Fibroblast of the aortic adventitia (primary cell): ENCODE data around the gene VIPR2. TPM values are rescaled to one million over a fixed set of nuclear protein-coding genes. Genes with fewer than 3 reads are reported as not detected.
"Not testable (repeated sequence)": the region's sequence is repeated elsewhere in the genome, so short reads cannot be mapped to it uniquely, and the experiment has no call there.

Experiments
- DNase-seq: peaks from one replicate; pipeline ENCODE4 v3.0.0-alpha.2; 2010; ENCODE audit warnings: low read depth
- H3K4me3 ChIP-seq: 2 replicates; pipeline ENCODE4 v1.5.1; 2011; ENCODE audit warnings: low read depth, mild to moderate bottlenecking, control low read depth, low read length, moderate library complexity
- total RNA-seq: library from RNA; depleted of rRNA; stranded (reverse); fragments of >200 nt; gene quantifications from 2 replicates; pipeline ENCODE4 v1.2.3, GENCODE V29; 2012; ENCODE audit warnings: low replicate concordance
- TF ChIP-seq, protein P1 (sequence below): IDR thresholded peaks from 2 replicates; pipeline ENCODE4 v1.5.1; 2011; ENCODE audit warnings: mild to moderate bottlenecking, low read length, control low read depth, inconsistent platforms; ENCODE audit not compliant: insufficient read depth

The VIPR2 gene
- total RNA-seq, 1 donor, result not detected

DNA sequence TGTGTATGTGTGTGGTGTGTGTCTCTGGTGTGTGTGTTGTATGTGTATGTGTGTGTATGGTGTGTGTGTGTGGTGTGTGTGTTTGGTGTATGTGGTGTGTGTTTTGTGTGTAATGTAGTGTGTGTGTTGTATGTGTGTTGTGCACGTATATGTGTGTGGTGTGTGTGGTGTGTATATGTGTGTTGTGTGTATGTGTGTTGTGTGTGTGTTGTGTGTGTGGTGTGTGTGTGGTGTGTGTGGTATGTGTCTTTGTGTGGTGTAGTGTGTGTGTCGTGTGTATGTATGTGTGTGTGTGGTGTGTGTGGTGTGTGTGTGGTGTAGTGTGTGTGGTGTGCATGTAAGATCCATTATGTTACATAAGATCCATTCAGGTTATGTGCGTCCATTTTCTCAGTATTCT, 21.9 kb upstream of the VIPR2 start:
- H3K4me3 ChIP-seq, result no peak overlapping the region
- DNase-seq, result no peak
- TF ChIP-seq, protein P1, sequence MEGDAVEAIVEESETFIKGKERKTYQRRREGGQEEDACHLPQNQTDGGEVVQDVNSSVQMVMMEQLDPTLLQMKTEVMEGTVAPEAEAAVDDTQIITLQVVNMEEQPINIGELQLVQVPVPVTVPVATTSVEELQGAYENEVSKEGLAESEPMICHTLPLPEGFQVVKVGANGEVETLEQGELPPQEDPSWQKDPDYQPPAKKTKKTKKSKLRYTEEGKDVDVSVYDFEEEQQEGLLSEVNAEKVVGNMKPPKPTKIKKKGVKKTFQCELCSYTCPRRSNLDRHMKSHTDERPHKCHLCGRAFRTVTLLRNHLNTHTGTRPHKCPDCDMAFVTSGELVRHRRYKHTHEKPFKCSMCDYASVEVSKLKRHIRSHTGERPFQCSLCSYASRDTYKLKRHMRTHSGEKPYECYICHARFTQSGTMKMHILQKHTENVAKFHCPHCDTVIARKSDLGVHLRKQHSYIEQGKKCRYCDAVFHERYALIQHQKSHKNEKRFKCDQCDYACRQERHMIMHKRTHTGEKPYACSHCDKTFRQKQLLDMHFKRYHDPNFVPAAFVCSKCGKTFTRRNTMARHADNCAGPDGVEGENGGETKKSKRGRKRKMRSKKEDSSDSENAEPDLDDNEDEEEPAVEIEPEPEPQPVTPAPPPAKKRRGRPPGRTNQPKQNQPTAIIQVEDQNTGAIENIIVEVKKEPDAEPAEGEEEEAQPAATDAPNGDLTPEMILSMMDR, result no peak

DNA sequence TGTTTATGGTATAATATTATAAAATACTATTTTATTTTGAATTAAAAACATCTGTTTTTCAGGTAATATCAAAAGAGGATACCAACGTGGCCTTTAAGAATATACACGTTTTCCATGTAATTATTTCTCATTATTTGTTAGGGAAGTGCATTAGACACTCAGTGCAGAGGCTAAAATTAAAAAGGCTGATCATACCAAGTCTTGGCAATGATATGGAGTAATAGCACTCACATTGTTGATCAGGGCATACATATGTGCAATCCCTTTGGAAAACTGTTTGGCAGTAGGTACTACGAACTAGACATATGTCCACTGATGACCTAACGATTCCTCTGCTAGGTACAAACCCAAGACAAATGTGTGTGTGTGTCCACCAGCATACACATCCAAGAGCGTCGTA, 20.7 kb upstream of the VIPR2 start:
- DNase-seq, result no peak
- no peak overlapping the region for H3K4me3 ChIP-seq
- TF ChIP-seq, protein P1, result no peak

DNA sequence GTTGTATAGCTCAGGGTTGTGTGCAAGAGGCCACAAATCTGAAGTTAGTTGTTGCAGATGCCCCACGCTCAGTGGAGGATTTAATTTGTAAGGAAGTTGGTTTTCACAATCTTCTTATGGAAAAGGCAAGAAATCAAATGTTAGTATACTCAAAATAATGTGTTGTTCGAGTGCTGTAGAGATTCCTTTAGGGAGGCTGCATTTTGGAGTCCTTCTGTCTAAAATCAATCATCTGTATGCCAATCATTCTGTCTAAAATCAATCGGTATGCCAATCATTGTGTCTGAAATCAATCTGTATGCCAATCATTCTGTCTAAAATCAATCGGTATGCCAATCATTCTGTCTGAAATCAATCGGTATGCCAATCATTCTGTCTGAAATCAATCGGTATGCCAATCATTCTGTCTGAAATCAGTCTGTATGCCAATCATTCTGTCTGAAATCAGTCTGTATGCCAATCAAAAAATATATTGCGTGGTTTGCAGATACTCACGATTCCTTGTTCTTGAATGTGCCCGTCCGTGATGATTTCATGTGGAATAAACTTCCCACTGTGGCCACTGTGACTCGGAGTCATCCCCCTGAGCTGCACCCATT, 19.1 kb upstream of the VIPR2 start:
- H3K4me3 ChIP-seq, DNase-seq: not testable (repeated sequence)

DNA sequence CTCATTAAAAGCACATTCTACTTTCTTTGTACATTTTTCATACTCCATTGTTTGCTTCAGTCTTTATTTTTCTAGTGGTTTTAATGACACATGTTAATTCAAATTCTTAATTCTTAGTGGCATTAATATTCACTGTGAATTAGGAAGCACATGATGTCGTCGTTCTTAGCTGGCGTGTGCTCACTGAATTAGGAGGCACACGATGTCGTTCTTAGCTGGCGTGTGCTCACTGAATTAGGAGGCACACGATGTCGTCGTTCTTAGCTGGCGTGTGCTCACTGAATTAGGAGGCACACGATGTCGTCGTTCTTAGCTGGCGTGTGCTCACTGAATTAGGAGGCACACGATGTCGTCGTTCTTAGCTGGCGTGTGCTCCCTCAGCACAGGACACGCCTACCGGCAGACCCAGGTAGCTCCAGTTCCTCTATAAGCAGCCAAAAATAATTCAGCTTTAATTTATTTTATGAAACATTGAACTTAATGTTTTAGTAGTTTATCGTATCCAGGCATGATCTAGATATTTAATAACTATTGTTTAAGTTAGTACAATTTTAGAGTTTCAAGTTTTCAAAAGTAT, 17.5 kb upstream of the VIPR2 start:
- DNase-seq, H3K4me3 ChIP-seq: not testable (repeated sequence)

DNA sequence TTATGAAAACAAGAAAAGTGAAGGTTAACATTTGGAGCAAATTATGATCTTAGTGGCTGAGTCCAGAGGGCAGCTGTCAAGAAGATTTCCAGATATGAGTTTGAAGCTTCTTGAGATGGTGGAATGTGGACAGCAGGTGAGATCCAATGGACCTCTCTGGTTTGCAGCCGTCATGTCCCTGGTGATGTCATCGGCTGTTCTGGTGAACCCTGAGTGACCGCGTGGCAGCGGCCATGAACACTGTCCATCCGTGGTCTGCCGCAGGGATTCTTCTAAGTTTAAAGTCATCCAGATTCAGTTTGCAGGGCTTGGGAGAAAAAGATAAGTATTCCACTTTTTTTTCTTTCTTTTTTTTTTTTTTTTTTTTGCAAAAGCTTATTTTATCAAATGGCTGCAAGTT, 15.8 kb upstream of the VIPR2 start:
- no peak for DNase-seq
- TF ChIP-seq, protein P1, result no peak
- H3K4me3 ChIP-seq, result no peak overlapping the region

DNA sequence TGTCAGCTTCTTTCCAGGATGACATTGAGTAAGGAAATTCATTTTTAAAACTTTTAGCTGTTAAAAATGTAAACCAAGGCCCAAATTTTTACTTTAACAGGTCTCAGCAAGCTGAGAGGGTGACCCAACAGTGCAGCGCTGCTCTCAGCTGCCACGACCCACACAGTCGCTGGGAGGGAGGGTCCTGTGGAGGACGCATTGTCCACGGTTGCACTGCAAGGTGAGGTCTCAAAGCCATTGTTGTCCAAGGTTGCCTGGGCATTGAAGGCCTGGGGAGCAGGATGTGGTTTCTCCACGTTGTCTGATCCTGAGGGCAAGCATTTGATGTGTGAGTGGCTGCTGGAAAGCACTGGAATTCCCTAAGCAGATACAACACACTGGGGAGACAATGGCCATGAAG, 15.1 kb upstream of the VIPR2 start:
- no peak overlapping the region for H3K4me3 ChIP-seq
- TF ChIP-seq, protein P1, result no peak
- no peak for DNase-seq

DNA sequence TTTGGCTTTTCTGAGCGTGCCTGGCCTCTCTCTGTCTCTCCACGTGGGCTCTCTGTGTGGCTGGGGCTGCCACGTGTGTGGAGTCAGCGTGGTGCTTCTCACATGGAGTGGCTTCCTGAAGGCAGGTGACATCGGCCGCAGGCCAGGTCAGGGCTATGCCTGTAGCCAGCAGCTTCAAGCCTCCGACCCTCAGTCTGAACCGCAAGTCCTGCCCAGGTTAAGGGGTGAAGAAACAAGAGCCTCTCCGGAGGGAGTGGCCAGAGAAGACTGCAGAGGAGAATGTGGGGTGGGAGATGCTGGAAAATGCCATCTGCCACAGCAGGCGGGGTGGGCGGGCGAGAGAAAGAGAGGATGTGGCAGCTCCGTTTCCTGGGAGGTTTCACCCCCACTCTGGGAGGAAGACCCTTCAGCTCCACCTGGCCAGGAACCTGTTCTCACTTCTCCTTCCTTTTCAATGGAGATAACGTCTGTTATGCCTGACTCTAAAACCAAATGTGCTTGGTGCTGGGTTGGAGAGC, 14.3 kb upstream of the VIPR2 start:
- TF ChIP-seq, protein P1, result no peak
- no peak for DNase-seq

More for the DNA sequence above, 14.3 kb upstream of the VIPR2 start:
- H3K4me3 ChIP-seq, result no peak overlapping the region
